Ecto neural progenitor cell (in vitro differentiated cells): ENCODE measurements around the gene MVD.

ENCODE experiments used
- DNase-seq: peaks from one replicate; pipeline ENCODE4 v3.0.0-alpha.2; 2018; ENCODE audit warnings: low spot score

The MVD gene, protein sequence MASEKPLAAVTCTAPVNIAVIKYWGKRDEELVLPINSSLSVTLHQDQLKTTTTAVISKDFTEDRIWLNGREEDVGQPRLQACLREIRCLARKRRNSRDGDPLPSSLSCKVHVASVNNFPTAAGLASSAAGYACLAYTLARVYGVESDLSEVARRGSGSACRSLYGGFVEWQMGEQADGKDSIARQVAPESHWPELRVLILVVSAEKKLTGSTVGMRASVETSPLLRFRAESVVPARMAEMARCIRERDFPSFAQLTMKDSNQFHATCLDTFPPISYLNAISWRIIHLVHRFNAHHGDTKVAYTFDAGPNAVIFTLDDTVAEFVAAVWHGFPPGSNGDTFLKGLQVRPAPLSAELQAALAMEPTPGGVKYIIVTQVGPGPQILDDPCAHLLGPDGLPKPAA

DNA sequence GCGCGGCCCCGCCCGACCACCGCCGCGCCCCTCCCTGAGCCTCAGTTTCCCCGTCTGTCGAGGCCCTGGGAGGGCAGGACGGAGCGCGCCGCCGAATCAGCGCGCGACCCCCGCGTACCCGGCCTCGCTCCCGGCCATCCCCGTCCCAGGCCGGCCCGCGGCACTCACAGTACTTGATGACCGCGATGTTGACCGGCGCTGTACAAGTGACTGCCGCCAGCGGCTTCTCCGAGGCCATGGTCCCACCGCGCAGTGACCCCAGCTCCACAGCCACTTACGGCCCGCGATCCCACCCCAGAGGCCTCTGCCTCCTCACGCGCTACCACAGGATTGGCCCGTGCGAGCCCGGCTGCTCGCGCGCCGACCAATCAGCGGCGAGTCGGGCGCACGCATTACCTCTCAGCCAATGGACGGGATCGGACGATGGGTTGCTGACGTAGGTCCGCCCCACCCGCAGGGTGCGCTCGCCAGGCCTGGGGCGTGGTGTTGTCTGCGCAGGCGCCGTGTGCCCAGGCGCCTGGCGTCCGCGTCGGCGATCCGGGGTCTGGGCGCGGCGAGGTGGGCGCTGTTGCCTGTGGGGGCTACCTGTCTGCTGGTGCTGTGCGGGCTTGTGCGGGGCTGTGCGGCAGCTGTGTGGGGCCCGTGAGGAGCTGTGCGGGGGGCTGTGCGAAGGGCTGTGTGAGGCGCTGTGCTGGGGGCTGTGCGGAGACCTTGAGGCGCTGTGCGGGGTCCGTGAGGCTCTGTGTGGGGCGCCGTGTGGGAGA, at the start of gene MVD:
TSS of gene MVD (minus strand) at position 249 of the 764 bp plus-strand sequence. CDS start at position 238, 11 bp downstream.
- DNase-seq = peak; percentile 99

DNA sequence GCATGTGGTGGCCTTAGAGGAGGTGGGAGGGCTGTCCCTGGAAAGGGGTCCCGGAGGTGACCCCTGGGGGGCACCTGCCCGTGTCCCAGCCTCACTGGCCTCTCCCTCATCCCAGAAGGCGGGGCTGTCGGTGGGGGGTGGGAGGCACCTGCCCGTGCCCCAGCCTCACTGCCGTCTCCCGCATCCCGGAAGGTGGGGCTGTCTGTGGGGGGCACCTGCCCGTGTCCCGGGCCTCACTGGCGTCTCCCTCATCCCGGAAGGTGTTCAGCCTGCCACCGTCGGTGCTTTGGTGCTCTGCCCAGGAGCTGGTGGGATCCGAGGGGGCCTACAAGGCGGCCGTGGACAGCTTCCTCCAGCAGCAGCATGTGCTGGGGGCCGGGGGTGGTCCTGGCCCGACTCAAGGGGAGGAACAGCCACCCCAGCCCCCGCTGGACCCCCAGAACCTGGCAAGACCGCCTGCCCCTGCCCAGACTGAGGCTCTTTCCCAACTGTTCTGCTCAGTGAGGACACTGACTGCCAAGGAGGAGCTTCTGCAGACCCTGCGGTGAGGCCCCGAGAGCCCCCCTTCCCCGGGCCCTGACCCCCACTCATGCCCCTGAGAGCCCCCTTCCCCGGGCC, 49.6 kb upstream of the MVD start:
- DNase-seq = no peak

DNA sequence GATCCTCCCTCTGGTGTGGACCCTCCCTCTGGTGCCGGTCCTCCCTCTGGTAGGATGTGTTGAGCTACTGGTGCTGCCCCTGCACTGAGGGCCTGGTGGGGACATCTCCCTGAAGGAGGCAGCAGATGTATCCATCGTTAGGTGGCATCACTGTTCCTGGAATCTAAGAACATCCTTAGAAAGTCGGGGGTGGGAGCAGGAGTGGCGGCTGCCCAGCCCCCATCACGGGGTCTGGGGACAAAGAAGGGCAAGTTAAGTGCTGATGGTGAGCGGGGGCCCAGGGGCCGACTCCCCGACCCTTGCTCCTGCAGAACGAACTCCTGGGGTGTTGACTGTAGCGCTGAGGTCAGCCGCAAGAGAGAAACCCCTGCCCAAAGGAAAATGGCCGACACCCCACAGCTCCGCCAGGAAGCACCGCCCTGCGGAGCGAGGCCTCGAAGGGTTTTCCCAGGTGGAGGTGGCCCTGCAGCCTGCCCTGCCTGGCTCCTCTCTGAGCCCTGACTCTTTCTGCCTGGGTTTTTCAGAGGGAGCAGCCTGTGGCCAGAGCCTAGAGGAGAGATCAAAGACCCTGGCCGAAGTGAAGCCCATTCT, 49.0 kb upstream of the MVD start:
- DNase-seq = no peak

DNA sequence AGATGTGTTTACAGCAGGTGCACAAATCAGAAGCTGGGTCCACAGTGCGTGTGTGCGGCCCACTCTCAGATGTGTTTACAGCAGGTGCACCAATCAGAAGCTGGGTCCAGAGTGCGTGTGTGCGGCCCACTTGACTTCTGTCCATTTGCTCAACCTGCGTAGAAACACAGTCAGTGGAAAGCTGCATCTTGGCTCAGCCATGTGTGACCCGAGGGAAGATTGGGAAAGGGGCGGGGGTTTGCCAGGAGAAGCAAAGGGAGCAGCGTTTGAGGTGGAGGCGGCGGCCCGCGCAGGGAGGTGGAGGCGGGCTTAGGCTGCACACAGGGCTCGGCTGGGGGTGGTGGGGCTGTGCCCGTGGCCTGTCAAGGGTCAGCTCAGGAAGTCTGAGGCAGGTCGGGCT, 47.7 kb upstream of the MVD start:
- DNase-seq = no peak

DNA sequence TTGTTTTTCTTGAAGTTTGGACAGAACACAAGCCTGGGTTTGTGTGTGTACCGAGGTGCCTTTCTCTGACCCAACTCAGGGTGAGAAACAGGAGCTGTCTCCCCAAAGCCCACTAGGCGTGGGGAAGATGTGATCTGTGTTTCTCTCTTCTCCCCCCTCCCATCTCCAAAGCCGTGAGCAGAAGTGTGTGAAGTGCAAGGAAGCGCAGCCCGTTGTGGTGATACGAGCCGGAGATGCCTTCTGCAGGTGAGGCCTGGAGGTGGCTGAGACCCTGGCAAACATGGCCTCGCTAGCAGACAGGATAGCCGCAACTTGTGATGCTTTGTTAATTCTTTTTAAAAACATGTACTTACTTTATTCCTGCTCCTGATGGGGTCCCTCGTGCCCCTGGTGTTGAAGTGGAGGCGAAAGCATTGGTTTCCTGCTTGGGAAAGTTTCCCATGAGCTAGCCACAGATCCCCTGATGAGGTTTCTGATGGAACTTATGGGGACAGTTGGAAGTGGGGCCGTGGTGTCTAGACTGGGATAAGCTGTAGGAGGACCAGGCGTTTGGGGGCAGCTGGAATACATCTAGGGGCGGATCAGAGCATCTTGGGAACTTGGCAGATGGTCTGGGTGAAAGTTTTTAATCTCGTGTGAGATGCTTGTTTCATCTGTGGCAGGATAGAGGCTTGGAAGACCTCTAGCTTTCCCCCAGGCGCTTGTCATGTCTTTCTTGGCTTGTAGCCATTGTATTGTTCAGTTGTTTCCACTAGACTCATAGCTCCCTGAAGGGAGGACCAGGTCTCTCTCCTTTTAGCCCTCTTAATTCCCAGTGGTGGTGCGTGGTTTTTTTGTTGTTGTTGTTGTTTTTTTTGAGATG, 44.3 kb upstream of the MVD start:
- DNase-seq = no peak

DNA sequence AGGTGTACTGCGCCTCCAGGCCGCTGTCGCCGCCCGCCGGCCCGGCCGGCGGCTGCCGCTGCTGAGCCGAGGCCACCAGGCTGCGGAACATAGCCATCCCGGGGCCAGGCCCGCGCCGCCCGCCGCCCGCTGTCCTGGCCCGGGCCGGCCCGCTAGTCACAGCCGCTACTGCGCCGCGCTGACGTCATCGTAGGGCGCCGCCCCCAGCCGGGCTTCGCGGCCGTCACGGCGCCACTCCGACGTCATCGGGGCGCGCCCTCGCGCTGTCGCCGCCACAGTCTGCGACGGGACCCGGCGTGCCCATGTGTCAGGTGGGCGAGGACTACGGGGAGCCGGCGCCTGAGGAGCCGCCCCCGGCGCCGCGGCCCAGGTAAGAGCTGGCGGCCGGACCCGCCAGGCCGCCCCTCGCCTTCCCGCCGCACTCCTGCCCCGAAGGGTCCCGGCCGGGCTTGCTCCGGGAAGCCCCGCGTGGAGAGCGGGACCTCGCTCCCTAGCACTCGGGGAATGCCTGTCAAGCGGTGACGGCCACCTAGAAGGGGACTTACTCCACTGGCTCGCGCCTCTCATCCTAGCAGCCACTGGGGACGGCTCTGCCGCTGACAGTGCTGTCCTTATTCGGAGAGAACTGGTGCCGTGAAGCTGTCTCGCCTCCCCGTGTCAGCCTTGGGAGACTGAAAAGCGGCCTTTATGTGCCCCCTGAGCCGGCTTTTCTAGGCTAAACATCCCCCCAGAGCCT, 43.5 kb upstream of the MVD start, which contains the start of the genes CTU2 and RNF166:
TSS of gene CTU2 (plus strand) at position 275 of the 736 bp plus-strand sequence. CDS start at position 303, 28 bp downstream.
TSS of gene RNF166 (minus strand) at position 180 of the 736 bp plus-strand sequence. CDS start at position 97, 83 bp downstream.
- peak; percentile 93 for DNase-seq

DNA sequence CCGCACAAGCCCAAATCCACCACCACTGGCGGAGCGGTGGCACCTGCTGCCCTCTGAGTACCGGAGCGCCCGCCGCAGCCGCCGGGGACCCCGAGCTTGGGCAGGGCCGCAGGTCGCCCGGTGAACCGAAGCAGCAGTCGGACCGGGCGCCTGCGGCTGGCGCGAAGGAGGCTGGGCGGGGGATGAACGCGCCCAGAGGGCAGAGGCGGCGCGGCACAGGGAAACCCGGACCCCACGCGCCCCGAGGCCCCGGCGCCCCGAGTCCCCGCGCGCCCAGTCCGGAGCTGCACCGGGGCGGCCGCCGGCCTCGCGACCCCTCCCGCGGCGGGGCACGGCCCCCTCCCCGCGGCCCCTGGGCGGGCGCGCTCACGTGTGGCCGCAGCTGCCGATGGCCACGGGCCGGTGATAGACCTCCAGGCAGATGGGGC, 42.9 kb upstream of the MVD start:
- no peak for DNase-seq

DNA sequence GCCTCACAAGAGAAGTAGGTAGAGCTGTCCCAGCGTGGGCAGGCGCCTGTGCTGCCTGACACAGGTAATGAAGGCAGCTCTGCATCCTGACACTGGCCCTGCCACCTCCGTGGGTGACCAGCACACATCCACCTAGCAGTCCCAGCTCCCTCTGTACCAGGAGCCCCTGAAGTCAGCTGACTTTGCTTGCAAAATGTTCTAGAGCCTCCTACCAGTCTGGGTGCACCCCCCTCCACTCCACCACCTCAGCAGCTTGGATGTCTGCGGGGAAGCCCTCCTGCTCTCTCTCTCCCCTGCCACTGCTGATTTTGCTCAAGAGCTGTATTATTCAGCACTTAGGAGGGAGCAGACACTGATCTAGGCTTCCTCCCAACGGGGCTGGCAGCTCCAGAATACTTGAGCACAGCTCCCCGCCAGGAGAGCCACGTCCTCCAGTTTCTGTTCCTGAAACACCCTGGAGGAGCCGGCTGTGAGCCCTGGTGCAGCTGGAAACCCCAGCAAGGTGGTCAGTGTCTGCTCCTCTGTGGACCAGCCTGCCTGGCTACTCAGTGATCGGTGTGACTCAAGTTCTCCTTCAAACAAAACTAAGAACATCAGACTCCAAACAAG, 42.3 kb upstream of the MVD start:
- DNase-seq = no peak

DNA sequence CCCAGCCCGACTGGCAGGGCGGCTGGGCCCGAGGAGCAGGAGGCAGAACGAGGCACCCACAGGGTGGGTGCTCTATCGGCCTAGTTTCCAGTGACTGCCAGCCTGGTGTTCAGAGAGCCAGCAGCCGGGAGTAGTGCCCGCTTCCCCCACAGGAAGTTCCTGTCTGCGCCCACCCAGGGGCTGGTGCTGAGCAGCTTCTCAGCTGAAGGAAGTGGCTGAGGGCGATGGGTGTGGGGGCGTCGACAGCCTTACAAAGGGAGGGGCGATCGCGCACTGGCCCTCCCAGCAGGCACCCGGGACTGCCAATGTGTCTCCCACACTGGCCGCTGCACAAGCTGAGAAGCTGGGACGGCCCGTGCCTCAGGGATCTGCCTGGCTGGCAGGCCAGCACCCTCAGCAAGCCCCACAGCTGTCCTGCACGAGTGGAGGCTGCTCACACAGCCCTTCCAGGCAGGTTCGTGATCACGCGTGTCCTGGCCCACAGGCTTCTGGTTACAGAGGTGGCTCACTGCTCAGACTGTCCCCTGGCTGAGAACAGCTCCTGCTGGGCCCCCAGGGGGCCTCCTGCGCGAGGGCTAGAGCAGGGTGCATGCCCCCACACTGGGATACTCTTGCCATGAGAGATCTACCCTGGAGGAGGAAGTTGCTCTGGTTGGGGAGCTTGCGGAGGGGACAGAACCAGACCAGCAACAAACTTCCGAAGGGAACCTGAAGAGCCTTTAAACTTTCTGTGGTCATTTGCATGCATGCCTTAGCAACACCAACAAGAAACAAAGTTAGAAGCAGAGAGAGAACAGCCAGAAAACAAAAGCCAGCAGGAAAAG, 40.8 kb upstream of the MVD start:
- DNase-seq = no peak

DNA sequence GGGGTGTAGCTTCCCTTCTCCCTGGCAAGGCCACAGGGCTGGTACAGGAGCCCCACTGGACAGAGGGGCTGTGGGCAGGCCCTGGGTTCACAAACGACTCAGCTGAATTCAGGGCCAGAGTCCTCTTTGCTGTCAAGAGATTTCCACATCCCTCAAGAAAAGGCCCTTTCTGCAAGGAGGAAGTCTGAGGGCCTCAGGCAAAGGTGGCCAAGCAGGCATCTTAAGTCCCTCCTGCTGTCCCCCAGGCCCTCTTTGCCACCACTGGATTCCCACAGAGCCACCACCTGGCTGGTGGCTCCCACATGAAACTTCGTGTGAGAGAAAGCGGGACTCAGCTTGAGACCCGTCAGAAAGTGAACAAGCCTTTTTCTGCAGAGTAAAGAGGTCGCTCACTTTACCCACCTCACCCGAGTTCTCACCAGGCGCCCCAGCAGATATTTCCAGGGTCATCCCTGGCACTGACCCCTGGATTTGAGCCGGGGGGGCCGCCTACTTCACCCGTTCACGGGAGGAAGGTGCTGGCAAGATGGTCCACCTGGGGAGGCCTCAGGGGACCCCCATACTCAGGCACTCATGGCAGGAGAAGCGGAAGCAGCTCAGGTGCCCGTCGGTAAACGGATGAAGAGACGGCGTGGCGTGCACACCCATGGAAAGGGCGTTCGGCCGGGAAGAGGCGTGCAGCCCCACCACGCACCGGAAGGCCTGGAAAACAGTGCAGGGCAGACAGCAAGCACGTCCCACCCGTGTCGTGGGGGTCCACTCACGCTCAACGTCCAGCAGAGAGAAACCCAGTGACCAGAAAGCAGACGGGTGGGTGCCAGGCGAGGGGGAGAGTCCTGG, 39.7 kb upstream of the MVD start:
- DNase-seq = no peak

DNA sequence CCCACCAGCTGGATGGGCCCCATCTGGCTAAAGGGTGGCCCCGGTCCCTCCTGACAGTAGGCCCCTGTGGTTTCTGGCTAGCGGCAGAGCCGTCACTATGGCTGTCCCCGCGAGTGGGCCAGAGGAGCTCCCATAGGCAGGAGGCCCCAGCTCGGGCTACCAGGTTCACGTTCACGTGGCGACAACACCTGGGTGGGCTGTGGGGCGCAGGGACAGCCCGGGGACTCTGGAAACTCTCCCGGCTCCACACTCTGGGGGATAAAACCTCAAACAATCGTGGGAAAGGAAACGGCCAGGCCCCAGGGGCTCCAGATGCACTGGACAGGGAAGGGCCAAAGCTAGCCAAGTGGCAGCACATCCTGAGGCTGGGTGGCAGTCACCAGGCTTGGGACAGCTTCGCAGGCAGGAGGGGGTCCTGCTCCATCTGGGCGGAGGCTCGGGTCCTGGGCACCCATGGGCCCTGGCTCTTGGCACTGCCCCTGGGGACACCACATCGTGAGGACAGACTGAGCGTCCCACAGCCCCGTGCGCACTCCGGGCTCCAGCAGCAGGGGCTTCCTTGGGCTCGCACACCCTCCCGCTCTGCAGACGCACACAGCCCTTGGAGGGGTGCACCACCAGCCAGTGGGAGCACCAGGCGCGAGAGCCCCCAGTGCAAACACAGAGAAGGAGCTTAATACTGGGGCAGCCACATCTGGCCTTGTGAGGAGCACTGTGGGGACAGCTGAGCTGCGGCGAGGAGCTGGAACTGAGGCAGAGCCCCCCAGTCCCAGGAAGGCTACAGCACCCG, 38.9 kb upstream of the MVD start:
- DNase-seq = no peak

DNA sequence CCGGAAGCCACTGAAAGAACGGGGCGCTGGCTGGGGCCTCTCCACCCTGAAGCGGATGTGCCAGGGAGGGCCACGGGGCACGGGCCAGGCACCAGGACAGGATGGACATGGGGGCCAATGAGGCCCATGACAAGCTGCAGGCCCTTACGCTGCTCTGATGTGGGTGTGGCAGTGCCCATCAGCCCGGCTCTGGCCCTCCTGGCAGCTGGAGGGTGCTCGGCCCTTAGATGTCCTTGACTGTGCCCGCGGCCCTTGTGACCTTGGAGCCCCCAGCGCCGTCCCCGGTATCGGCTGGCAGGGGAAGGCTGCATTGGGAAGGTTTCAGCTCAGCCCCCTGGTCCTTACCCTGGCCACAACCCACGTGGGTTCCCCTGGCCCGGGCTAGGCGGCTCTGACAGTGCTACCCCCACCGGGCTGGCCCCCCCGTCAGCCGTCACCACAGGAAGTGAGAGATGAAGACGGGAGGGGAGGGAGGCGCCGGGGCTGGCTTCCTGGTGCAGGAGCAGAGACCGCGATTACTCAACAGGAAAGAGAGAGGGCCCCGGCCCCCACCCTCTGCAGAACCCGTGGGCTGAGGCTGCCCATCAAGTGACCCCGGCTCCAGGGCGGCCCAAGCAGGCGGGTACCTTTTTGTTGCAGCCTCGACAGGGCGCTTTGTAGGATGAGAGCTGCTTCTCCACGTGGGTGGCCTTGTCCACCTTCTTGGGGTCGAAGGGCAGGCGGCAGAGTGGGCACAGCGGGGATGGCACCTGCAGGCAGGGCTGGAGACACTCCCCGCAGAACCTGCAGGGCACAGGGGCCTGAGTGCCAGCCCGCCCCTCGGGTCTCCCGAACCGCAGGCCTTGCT, 38.0 kb upstream of the MVD start:
- no peak for DNase-seq

DNA sequence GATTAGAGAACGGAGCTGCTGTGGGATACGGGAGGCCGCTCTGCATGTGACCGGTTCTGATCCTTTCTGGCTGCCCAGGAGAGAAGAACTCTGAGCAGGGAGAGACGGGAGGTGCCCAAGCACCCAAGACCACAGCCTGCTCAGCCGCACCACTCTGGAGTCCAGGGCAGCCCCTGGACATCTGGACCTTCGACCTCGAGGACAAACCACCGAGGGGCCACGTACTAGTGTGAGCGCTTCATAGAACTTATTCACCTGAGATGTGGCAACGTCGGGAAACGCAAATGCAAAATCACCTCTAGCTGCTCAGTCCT, 37.4 kb upstream of the MVD start:
- no peak for DNase-seq

DNA sequence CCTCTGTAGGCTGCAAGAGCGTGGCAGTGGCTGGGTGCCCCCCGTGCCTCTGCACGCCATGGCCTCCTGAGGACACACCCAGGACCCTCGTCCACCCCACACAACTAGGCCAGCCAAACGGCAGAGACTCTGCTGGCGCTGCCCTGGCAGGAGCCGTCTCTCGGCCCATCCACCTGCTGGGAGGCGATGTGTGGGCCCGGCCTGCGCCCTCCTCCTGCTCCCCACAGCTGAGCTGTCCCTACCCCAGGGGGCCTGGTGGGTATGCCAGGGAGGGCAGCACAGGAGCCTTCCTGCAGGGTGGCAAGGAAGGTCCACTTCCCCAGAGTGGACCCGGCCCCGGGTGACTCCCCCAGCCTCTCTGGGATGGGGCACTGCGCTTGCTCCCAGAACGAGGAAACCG, 36.3 kb upstream of the MVD start:
- no peak for DNase-seq

DNA sequence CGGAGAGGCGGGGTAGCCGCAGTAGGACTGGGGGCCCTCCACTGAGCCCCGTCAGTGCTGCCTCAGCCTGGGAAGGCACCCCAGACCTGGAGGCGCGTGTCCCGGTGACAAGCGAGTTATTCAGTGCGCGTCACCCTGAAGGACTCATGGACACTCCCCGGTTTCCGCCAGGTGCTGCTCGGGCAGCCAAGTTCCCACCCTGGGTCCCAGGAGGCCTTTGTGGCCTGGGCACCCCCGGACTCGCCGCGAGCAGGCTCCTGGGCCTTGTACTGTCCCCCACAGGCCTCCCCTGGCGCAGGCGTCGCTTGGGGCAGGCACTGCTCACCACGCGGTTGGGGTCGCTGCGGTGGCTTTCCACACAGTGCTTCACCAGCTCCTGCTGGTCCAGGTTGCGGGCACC, 35.8 kb upstream of the MVD start:
- no peak for DNase-seq

DNA sequence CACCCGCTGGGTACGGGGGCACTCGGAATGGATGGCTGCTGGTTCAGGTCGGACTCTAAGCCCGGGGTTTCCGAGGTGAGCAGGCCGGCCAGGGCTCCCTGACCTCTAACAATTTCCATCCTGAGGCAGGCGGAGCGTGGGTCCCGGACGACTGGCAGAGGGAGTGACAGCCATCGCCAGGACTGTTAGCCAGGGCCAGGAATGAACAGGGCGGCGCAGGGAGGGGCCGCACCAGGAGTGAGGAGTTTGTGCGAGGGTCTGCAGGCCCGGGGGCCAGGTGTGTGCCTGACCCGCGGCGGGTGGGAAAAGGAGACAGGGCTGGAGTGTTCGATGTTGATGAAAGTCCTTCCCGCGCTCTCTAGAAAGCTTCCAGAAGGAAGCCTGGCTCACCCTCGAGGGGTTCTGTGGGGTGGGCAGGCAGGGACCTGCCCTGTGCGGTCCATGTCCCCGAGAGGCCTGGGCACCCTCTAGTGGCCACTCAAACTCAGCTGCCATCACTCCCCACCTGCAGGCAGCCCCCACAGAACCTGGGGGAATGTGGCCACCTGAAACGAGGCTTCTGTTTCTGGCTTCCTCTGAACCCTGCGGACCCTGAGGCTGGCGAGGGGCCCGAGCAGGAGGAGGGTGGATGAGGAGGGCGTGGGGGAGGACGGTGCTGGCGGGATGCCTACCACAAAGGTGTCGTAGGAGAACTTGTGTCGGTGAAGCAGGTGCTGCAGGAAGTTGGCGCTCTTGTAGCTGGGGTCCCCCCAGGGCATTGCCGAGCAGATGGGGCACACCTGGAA, 35.1 kb upstream of the MVD start:
- DNase-seq = no peak
